NT2/D1 (cell line): ENCODE results near the gene SP4.

ENCODE experiments used
- DNase-seq: peaks from one replicate; pipeline ENCODE4 v3.0.0-alpha.2; 2011; ENCODE audit warnings: low read depth, low spot score
- H3K27me3 ChIP-seq: 2 replicates; pipeline ENCODE4 v1.6.0; 2011; ENCODE audit warnings: mild to moderate bottlenecking; ENCODE audit not compliant: insufficient read length, insufficient read depth
- H3K36me3 ChIP-seq: 2 replicates; pipeline ENCODE4 v1.6.1; 2011; ENCODE audit warnings: mild to moderate bottlenecking, low read length, mixed read lengths; ENCODE audit not compliant: insufficient read depth, insufficient read length
- H3K4me1 ChIP-seq: 2 replicates; pipeline ENCODE4 v1.5.1; 2011; ENCODE audit not compliant: insufficient read depth, insufficient read length
- H3K4me3 ChIP-seq: 2 replicates; pipeline ENCODE4 v1.5.1; 2011; ENCODE audit warnings: low read depth; ENCODE audit not compliant: insufficient read length
- H3K9ac ChIP-seq: 2 replicates; pipeline ENCODE4 v1.6.0; 2011; ENCODE audit warnings: low read depth; ENCODE audit not compliant: insufficient read length
- H3K9me3 ChIP-seq: 2 replicates; pipeline ENCODE4 v1.5.1; 2011; ENCODE audit warnings: mild to moderate bottlenecking, low read length; ENCODE audit not compliant: insufficient read depth
- SUZ12 ChIP-seq: IDR thresholded peaks from 2 replicates; pipeline ENCODE4 v1.6.1; 2011; ENCODE audit not compliant: insufficient read length, insufficient read depth; ENCODE audit errors: extremely low read depth
- YY1 ChIP-seq: IDR thresholded peaks from 2 replicates; pipeline ENCODE4 v1.6.1; 2011; ENCODE audit not compliant: insufficient read length, insufficient read depth
- ZNF274 ChIP-seq: IDR thresholded peaks from 2 replicates; pipeline ENCODE4 v1.6.1; 2011; ENCODE audit warnings: mild to moderate bottlenecking, low read depth, low read length

The SP4 gene

GRCh38 chr7:21427871-21428658 is at the start of gene SP4:
TSS of gene SP4 (plus strand) at chr7:21428083. CDS start at chr7:21428252, 169 bp downstream.
- H3K4me1 ChIP-seq = peaks cover 9% of the 10 kb centered on the region
- peaks cover 23% of the 10 kb centered on the region for H3K36me3 ChIP-seq
- H3K4me3 ChIP-seq = peak within 1 kb of the TSS; percentile 79

GRCh38 chr7:21383227-21384220 is 44.4 kb upstream of the SP4 start:
- Histone ChIP-seq H3K36me3 (no peaks in the 10 kb centered on the region), H3K9me3 (peaks cover 7% of the 10 kb centered on the region; the same call in 1 of the 2 replicates), H3K4me3 (no peak overlapping the region), H3K4me1 (no peaks in the 10 kb centered on the region), H3K27me3 (no peaks in the 10 kb centered on the region), H3K9ac (no peak overlapping the region)
- TF ChIP-seq YY1 (no peak), ZNF274 (no peak), SUZ12 (no peak)
- no peak for DNase-seq

More at GRCh38 chr7:21427871-21428658, at the start of gene SP4:
- DNase-seq = peak; percentile 95
- Histone ChIP-seq H3K27me3 (no peaks in the 10 kb centered on the region), H3K9me3 (no peaks in the 10 kb centered on the region), H3K9ac (peak within 1 kb of the TSS; percentile 88)
- TF ChIP-seq YY1 (no peak), ZNF274 (no peak), SUZ12 (no peak)

GRCh38 chr7:21393937-21394336 is 33.9 kb upstream of the SP4 start:
- H3K27me3 ChIP-seq = no peaks in the 10 kb centered on the region
- DNase-seq = no peak
- H3K4me3 ChIP-seq = no peak overlapping the region
- no peaks in the 10 kb centered on the region for H3K36me3 ChIP-seq
- no peaks in the 10 kb centered on the region for H3K9me3 ChIP-seq
- H3K4me1 ChIP-seq = no peaks in the 10 kb centered on the region
- H3K9ac ChIP-seq = no peak overlapping the region
- no peak for TF ChIP-seq YY1
- TF ChIP-seq ZNF274 = no peak
- TF ChIP-seq SUZ12 = no peak

- TF ChIP-seq SUZ12 (no peak), ZNF274 (no peak)
- H3K27me3 ChIP-seq = no peaks in the 10 kb centered on the region
- H3K9ac ChIP-seq = no peak overlapping the region
- no peaks in the 10 kb centered on the region for H3K36me3 ChIP-seq
- H3K9me3 ChIP-seq = no peaks in the 10 kb centered on the region
- no peak for DNase-seq
- no peak overlapping the region for H3K4me3 ChIP-seq
- no peaks in the 10 kb centered on the region for H3K4me1 ChIP-seq
These were observed 25.9 kb upstream of the SP4 start for GRCh38 chr7:21401944-21402343.

GRCh38 chr7:21407796-21408480 is 19.9 kb upstream of the SP4 start:
- Histone ChIP-seq H3K27me3 (no peaks in the 10 kb centered on the region), H3K36me3 (no peaks in the 10 kb centered on the region), H3K4me3 (no peak overlapping the region), H3K9ac (no peak overlapping the region), H3K9me3 (no peaks in the 10 kb centered on the region), H3K4me1 (no peaks in the 10 kb centered on the region)
- TF ChIP-seq ZNF274 (no peak), SUZ12 (no peak), YY1 (no peak)
- DNase-seq = no peak

GRCh38 chr7:21408481-21408820 is 19.4 kb upstream of the SP4 start:
- H3K9me3 ChIP-seq = no peaks in the 10 kb centered on the region
- no peak for DNase-seq
- H3K4me1 ChIP-seq = no peaks in the 10 kb centered on the region
- H3K9ac ChIP-seq = no peak overlapping the region
- H3K27me3 ChIP-seq = no peaks in the 10 kb centered on the region
- H3K4me3 ChIP-seq = no peak overlapping the region
- TF ChIP-seq SUZ12 (no peak), YY1 (no peak), ZNF274 (no peak)
- H3K36me3 ChIP-seq = no peaks in the 10 kb centered on the region
